GM19023 (cell line): ENCODE data around the gene POU4F3.
"Not testable (repeated sequence)": the region's sequence is repeated elsewhere in the genome, so short reads cannot be mapped to it uniquely, and the experiment has no call there.

Experiments
- ATAC-seq: cut with Tn5 transposase; IDR thresholded peaks from one replicate; pipeline ENCODE4 v1.9.1; 2021; ENCODE audit warnings: mild to moderate bottlenecking, moderate library complexity; ENCODE audit not compliant: unreplicated experiment

POU4F3 gene, protein sequence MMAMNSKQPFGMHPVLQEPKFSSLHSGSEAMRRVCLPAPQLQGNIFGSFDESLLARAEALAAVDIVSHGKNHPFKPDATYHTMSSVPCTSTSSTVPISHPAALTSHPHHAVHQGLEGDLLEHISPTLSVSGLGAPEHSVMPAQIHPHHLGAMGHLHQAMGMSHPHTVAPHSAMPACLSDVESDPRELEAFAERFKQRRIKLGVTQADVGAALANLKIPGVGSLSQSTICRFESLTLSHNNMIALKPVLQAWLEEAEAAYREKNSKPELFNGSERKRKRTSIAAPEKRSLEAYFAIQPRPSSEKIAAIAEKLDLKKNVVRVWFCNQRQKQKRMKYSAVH

DNA sequence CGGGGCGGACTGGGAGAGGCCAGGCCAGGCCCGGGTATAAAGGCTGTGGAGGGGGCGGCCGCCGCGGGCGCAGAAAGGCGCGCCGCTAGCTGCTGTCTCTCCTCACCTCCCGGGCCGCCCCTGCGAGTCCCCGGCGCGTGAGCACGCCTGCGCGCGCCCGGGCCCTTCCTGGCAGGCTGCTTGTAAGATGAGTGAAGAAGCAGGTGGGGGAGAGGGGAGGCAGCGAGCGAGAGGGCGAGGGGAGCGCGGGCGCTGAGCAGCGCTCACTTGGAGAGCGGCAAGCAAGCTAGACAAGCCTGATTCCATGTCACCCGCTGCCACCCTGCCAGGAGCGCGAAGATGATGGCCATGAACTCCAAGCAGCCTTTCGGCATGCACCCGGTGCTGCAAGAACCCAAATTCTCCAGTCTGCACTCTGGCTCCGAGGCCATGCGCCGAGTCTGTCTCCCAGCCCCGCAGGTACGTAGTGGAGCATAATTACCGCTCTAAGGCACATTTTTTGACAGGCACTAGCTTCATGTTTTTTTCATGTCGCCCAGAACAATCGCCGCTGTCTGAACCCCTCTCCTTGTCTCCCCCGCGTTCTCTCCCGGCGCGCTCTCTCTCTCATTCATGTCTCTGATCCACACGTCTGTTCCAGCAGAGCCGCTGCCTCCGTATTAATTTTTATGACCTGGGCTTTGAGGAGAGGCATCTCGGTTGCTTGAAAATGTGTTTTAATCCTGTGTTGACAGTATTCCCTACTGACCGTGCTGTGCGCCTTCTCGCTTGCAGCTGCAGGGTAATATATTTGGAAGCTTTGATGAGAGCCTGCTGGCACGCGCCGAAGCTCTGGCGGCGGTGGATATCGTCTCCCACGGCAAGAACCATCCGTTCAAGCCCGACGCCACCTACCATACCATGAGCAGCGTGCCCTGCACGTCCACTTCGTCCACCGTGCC lies at the start of gene POU4F3:
POU4F3 (plus strand) TSS at position 66 of the 941 bp plus-strand sequence; CDS start at position 340, 274 bp downstream.
- ATAC-seq, result no peak

DNA sequence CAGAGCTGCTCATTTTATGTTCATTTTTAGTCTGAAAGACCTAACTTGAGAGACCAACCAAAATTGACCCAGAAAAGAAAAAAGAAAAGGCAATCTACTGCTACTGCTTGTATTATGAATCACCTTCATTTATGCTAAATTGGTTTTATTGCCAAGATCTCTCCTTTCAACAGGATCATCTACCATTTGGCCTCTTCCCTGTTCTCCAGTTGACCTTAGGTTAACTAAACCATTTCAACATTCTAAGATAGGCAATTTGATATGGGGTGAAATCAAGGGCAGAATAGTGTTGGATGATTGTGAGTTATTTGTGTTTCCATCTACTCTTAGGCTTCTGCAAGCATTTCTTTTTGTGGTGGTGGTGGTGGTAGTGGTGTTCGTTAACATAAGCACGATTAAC lies 48.3 kb upstream of the POU4F3 start:
- ATAC-seq, result no peak

DNA sequence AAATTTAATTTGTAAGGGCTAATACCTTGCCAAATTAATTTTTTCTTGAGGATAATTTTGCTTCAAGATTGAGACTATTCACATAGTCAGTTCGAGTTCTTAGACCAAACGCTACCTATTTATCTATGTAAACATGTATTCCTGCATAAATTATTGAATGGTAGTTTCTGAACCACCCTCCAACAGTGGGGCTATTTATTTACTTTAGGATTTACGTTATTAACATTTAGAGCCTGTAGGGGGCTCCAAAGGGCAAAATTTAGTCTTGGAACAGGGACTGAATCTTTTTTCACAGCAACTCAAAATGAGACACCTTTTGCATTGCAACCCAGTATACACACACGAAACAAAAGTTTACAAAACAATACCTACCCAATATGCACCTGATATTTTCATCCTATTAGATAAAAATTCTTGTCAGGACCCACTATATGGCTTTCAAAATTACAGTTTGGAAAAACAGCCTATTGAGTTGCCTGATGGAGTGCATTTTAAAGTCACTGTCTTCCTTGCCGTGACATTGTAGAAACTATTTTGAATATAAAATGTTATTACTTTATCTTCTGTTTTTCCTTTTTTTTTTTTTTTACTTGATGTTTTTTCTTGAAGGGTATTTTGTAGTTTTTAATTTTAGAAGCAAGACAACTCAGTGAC lies 47.1 kb upstream of the POU4F3 start:
- peak; percentile 63 for ATAC-seq

DNA sequence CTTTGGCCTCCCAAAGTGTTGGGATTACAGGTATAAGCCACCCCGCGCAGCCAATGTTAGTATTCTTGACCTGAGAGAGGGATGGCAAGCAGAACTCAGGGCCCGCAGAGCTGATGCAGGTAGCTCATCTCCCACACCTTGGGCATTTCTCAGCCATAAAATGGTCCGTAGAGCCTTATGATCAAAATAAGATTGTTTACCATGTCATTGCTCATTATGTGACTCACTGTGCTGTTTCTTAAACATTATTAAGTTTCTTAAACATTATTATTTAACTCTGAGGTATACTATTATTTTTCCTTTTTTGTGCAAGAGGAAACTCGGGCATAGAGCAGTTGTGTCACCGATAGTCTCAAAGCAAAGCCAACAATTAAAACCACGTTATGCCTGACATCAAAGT lies 42.4 kb upstream of the POU4F3 start:
- ATAC-seq, result no peak

DNA sequence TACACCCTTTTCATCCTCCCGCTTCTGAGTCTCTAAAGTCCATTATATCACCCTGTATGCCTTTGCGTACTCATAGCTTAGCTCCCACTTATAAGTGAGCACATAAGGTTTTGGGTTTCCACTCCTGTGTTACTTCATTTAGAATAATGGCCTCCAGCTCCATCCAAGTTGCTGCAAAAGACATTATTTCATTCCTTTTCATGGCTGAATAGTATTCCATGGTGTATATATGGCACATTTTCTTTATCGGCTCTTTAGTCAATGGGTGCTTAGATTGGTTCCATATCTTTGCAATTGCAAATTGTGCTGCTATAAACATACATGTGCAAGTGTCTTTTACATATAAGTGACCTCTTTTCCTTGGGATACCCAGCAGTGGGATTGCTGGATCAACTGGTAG lies 39.7 kb upstream of the POU4F3 start:
- not testable (repeated sequence) for ATAC-seq

DNA sequence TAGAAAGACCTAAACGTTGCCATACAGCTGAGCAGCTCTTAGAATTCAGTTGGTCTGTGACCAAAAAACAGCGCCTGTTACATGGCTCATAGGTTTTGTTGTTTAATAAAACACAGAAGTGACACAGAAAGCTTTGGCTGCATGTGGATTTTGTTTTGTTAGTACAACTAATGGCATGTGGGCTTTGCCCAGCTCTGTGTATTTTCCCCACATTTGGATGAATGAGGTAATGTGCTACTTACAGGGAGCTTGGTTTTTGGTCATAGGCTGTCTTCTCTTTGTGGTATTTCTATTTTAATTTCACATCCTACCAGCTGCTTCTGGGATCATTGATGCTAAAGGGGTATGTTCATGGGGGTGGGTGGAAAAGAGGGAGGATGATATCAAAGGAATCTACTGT lies 37.0 kb upstream of the POU4F3 start:
- ATAC-seq, result no peak

DNA sequence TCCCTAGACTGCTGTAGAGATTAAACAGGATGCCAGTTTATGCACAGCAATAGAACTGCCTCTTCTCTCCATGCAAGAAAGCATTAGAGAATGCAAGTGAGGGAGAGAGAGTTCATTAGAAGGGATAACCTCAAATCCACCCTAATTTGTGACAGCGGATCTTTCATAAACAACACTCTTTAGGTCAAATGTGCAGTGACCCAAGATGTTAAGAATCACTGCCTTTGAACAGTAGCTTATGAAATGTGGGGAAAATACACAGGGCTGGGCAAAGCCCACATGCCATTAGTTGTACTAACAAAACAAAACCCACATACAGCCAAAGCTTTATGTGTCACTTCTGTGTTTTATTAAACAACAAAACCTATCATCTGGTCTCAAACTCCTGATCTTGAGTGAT lies 36.2 kb upstream of the POU4F3 start:
- no peak for ATAC-seq

DNA sequence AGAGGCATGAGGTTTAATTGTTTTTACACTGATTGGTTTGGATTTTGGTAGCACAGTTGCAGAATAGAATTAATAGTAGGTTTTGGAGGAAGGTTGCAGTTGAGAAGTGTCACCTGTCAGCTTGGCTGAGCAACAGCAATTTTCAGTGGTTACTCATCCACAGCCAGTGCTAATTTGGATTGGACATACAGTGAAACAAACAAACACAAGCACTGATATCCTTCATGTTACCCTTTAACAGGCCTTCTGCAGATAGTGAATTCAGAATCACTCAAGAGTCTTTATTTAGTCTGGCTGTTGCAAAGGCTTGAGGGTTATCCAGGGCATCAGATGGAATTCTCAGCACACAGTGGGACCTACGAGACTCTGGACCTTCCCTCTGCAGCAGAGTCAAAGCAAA lies 31.8 kb upstream of the POU4F3 start:
- ATAC-seq, result no peak

DNA sequence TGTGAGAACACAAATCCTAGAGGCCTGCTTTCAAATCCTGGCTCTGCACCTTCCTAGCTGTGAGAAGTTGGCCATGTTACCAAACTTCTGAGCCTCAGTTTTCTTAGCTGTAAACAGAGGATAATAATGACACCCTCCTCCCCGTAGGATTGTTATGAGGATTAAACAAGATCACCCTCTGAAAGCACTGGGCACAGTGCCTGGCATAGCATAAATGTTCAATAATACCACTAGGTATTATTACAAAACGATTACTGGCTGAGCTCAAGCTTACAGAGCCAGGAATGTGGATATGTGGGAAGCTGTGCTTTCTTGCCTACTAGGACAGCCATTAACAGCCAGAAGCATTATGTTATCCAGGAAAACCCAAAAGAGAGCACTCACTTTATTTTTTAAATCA lies 30.8 kb upstream of the POU4F3 start:
- ATAC-seq, result no peak

DNA sequence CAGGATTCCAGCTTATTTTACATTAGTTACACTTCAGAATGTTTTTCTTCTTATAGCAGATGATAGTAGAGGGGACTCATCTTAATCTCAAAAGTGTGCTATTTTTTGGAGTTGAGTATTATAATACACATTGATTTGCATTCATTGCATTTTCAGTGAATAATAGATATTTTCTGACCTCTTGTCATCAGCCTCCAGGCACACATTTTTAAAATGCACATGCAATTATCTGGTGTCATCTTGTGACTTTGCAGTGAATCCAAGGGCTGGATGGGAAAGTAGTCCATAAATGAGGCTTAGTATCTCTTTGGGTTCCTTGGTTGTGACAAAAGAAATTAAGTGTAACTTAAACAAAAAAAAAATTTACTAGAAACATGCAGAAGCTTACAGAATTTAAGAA lies 28.1 kb upstream of the POU4F3 start:
- no peak for ATAC-seq

DNA sequence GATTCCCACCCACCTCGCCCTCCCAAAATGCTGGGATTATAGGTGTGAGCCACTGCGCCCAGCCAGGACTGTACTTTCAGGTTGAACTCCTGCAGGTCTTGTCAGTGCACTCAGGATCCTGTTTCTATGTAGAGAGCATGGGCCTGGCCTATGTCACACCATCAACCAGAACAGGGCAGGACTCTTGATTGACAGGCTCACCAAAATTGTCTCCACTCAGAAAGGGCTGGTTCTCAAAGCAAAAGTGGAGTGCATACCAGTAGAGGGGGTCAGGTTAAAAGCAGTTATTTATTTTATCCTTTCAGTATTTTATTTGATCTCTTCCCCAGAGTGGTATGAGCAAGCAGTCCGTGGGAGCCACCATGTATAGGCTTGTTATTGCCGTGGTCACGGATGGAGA lies 27.4 kb upstream of the POU4F3 start:
- no peak for ATAC-seq

DNA sequence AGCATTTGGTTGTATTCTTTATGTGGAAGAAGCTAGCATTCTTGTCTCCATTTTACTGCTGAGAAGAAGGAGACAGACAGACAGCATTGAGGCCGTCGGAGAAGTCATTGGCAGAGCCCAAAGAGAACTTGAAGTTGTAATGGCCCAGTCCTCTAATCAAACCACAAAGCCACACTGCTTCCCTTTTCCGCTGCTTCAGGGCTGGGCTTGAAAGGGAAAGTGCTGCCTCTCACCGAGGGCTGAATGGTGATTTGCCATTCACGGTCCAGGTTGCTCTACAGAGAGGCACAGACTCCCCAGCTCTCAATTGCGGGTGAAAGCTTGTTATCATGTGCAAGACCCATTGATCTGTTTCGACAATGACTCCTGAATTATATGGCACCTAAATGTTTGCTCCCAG lies 25.6 kb upstream of the POU4F3 start:
- no peak for ATAC-seq

DNA sequence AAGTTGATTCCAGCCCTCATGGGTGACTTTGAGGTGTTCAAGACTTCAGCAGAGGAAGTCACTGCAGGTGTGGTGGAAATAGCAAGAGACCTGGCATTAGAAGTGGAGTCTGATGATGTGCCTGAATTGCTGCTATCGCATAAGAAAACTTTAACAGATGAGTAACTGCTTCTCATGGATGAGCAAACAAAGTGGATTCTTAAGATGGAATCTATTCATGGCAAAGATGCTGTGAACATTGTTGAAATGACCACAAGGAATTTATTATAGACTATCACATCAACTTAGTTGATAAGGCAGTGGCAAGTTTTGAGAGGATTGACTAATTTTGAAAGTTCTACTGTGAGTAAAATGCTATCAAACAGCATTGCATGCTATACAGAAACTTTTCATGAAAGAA lies 17.1 kb upstream of the POU4F3 start:
- ATAC-seq, result no peak

DNA sequence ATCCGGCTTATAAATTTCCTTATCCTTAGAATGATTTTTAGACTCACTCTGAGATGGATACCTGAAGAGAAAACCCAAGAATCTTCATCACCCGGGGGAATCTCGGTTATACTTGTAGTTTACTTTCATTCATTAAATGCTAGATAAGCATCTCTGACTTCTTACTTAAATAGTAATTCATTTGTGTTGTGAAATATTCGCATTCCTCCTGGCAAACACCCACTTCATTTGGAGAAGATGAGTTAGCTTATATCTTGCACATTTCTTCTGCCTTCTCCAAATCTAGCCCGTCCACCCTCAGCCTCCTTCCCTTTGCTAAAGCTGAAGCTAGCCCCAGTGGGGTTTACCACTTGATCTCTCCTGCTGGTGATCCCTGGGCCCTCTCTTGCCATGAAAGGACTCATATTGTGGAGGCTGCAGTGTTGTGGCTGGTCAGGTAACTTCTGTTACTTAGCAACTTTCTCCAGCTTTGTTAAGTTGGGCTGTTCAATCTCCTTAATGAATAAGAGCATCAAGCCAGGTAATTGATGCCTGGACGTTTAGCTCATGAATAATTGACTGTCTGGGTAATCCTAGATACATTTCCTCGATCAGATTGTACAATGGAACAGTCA lies 11.3 kb upstream of the POU4F3 start:
- no peak for ATAC-seq

DNA sequence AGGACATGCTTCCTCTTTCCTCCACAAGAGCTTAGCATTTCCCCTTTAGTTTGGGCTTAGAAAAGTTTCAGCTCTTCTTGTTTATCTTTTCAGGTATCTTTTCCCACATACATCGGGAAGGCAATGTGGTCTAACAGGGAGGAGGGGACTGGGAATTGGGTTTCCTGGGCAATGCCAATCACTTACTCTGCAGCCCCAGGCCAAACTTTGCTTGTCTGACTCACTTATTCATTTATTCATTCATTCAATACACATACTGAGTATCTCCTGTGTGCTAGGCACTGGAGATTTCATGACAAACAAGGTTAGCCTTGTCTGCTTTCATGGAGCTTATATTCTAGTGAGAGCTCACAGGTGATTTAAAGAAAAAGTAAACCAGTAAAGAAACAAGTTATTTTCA lies 10.7 kb upstream of the POU4F3 start:
- ATAC-seq, result no peak

DNA sequence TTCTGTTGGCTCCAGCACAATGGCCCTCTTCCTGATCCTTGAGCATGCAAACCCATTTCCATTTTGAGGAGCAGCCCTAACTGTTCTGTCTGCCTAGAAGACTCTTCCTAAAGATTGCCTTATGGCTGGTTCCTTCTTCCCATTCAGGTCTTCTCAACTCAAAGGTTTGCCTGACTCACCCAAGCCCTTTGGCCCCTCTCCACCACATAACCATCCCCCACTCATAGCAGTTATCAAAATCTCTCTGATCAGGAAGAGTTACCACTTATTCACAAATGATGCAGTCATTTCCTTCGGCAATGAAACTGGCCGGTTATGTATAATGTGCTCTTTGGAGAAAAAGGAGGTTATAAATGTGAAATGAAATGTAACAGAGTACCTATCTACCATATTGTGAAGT lies 8.9 kb upstream of the POU4F3 start:
- no peak for ATAC-seq

DNA sequence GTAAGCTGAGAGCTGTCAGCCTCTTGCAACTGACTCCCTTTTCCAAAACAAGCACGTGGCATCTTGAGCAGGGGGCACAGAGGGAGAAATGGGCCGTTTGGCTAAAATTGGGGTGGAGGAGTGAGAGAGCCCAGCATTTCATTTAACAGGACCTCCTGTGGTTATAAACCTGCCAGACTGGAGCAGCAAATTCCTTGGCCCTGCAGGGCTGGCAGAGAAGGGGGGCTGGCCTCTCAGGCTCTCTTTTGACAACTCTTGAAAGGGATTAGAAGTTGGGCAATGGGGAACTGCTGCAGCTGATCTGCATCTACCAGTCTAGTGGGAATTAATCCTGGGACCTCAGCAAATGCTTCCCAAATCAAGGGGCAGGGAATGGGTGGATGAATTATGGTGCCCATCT lies 7.2 kb upstream of the POU4F3 start:
- ATAC-seq, result no peak

DNA sequence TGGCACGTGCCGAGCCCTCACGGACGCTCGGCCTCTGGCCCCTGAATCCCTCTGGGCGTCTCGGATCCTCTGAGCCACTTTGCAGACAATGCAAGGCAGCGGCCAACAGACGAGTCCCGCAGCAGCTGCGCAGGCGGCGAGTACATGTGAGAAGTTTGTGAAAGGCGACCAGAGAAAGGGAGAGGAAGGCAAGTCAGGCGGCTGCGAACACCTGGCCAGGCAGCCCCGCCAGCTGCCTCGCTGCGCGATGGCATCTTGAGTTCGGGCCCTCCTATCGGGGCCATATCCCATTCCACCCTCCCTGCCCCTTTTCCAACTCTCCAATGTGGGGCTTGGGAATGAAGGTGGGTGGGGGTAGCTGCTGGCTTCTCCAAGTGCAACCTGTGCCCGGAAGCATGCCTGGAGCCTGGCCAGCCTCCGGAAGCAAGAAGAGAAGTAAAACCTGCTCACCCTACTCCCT lies 4.5 kb upstream of the POU4F3 start:
- no peak for ATAC-seq

DNA sequence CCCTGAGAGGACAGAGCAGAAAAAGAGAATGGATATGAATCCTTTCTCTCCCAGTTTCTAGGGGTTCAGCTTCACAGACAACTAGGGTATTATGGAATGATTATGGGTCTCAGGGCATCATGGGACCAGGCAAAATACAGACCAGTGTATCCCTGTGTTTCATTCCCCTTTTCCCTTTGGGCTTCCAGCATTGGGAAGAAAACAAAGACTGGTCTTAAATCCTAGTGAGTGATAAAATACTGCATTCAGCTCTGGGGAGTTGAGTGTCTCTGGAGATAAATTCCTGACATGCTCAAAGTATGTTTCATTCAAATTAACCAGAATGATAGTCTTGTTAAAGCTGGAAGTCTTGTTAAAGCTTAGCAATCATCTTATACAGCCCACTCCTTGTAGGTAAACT lies 2.4 kb upstream of the POU4F3 start:
- no peak for ATAC-seq

DNA sequence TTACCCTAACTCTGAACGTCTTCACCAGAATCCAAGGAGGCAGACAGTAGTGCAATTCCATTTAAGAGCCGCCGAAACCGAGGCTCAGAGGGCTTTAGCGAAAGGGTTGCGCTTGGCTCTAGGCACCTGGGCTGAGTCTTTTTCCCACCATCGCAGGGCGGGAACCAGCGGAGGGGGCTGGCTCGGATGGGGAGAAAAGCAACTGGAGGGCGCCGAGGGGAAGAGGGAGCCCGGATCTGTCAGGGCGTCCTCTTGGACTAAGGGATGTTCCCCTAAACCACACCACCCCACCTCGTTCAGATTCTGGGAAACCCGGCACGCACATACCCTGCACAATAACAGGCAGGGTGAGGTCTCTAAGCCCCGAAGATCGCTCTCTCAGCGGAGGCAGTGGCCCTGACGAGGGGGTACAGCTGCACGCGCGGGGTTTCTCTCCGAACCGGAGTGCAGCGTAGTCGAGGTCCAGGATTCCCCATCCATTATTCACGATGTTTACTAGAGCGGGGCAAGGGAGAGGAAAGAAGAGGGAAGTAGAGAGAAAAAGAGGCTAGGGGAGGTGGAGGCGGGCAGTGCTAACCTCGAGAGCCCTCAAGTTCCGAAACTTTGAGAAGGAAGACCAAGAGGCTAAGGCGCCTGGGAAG lies 1.3 kb upstream of the POU4F3 start:
- no peak for ATAC-seq

DNA sequence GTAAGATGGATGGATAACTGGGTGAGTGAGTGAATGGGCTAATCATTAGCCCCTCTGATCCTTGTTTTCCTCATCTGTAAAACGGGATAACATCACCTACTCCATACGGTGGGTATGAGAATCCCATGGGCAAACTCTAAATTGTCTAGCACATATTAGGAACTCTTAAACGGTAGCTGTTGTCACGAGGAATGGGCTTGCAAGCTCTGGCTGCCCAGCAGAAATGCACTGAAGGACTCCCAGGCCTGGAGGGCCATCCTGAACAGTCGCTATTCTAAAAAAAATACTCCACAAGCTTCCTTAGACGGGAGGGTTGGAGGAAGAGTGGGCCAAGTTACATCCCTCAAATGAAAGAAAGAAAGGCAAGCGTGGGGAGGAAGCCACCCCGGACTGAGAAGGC lies 711 bp upstream of the POU4F3 start:
- ATAC-seq, result no peak
